HG03432 (cell line): ENCODE results near the gene MRPL19.
A peak's percentile ranks its signal among the peaks of the same experiment; 100 is the strongest.
"Not testable (repeated sequence)": the region's sequence is repeated elsewhere in the genome, so short reads cannot be mapped to it uniquely, and the experiment has no call there.

Source experiments
- ATAC-seq: cut with Tn5 transposase; IDR thresholded peaks from one replicate; pipeline ENCODE4 v1.9.1; 2021; ENCODE audit warnings: mild to moderate bottlenecking, moderate library complexity; ENCODE audit not compliant: unreplicated experiment

Gene MRPL19

GRCh38 chr2:75657798-75658197 is 11.2 kb downstream of the MRPL19 start:
- no peak for ATAC-seq

GRCh38 chr2:75666911-75667310 is 20.3 kb downstream of the MRPL19 start:
- ATAC-seq, result no peak

- no peak for ATAC-seq
Measured at GRCh38 chr2:75667884-75668283, 21.3 kb downstream of the MRPL19 start.

GRCh38 chr2:75675423-75675822 is 28.8 kb downstream of the MRPL19 start:
- not testable (repeated sequence) for ATAC-seq

GRCh38 chr2:75675908-75676307 is 29.3 kb downstream of the MRPL19 start:
- ATAC-seq, result no peak

GRCh38 chr2:75676464-75676863 is 29.9 kb downstream of the MRPL19 start:
- no peak for ATAC-seq

GRCh38 chr2:75679556-75679955 is 33.0 kb downstream of the MRPL19 start:
- no peak for ATAC-seq

GRCh38 chr2:75680402-75680801 is 33.8 kb downstream of the MRPL19 start:
- no peak for ATAC-seq

- not testable (repeated sequence) for ATAC-seq
Measured at GRCh38 chr2:75683430-75683829, 36.8 kb downstream of the MRPL19 start.

GRCh38 chr2:75688196-75688595 is 41.6 kb downstream of the MRPL19 start:
- no peak for ATAC-seq

- ATAC-seq, result no peak
Measured at GRCh38 chr2:75698918-75699317, 52.3 kb downstream of the MRPL19 start.

- ATAC-seq, result no peak
Measured at GRCh38 chr2:75702593-75702992, 56.0 kb downstream of the MRPL19 start.

GRCh38 chr2:75703589-75704287 is 57.2 kb downstream of the MRPL19 start:
- no peak for ATAC-seq

GRCh38 chr2:75705921-75706320 is 59.3 kb downstream of the MRPL19 start:
- no peak for ATAC-seq

GRCh38 chr2:75707901-75708300 is 61.3 kb downstream of the MRPL19 start:
- ATAC-seq, result no peak

GRCh38 chr2:75709297-75709696 is 62.7 kb downstream of the MRPL19 start:
- ATAC-seq, result no peak

- no peak for ATAC-seq
Measured at GRCh38 chr2:75710220-75710576, 63.6 kb downstream of the MRPL19 start.

GRCh38 chr2:75710577-75711253 is 64.1 kb downstream of the MRPL19 start, which contains the start of gene GCFC2:
Gene GCFC2 (minus strand): TSS chr2:75710915. CDS start chr2:75710855, 60 bp downstream.
- peak; percentile 96 for ATAC-seq

GRCh38 chr2:75711590-75711989 is 65.0 kb downstream of the MRPL19 start:
- ATAC-seq, result not testable (repeated sequence)

GRCh38 chr2:75716406-75716805 is 69.8 kb downstream of the MRPL19 start:
- ATAC-seq, result no peak

- ATAC-seq, result no peak
Measured at GRCh38 chr2:75719616-75720015, 73.0 kb downstream of the MRPL19 start.

GRCh38 chr2:75720525-75720924 is 73.9 kb downstream of the MRPL19 start:
- ATAC-seq, result no peak
